ENCODE data around the gene FAM200C.

DNA sequence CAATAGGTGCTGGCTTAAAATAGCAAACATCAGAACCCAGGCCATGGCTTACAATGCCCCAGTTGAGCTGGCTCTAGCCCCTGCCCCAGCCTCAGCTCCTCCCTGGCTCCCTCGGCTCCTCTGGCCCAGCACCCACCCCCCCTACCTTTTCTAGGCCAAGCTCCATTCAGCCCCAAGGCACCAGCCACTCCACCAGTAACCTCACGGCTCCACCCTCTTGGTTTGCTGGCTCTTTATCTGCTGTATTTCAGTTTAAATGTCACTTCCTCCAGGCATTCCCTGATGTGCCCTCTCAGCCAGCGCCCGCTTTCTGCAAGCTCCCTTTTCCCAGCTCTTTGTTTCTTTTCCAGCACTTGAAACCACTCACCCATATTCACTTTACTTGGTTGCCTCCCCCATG is 40.0 kb downstream of the FAM200C start:
- TF ChIP-seq, protein P1, sequence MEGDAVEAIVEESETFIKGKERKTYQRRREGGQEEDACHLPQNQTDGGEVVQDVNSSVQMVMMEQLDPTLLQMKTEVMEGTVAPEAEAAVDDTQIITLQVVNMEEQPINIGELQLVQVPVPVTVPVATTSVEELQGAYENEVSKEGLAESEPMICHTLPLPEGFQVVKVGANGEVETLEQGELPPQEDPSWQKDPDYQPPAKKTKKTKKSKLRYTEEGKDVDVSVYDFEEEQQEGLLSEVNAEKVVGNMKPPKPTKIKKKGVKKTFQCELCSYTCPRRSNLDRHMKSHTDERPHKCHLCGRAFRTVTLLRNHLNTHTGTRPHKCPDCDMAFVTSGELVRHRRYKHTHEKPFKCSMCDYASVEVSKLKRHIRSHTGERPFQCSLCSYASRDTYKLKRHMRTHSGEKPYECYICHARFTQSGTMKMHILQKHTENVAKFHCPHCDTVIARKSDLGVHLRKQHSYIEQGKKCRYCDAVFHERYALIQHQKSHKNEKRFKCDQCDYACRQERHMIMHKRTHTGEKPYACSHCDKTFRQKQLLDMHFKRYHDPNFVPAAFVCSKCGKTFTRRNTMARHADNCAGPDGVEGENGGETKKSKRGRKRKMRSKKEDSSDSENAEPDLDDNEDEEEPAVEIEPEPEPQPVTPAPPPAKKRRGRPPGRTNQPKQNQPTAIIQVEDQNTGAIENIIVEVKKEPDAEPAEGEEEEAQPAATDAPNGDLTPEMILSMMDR (IDR thresholded peaks at IDR 0.05 in 4 of 5, conservative IDR thresholded peaks at IDR 0.05 in 1 of 5), result no peak
- no peak for TF ChIP-seq POLR2A (IDR thresholded peaks at IDR 0.05)

Data from gastrocnemius medialis (tissue), 4 donors.